COLO668 (cell line): ENCODE results near the gene UNKL.
"Not testable (repeated sequence)": the region's sequence is repeated elsewhere in the genome, so short reads cannot be mapped to it uniquely, and the experiment has no call there.

Experiments
- DNase-seq: peaks from one replicate; lab custom pipeline; 2025; ENCODE audit not compliant: unreplicated experiment; lab: John Stamatoyannopoulos, UW

The UNKL gene

DNA sequence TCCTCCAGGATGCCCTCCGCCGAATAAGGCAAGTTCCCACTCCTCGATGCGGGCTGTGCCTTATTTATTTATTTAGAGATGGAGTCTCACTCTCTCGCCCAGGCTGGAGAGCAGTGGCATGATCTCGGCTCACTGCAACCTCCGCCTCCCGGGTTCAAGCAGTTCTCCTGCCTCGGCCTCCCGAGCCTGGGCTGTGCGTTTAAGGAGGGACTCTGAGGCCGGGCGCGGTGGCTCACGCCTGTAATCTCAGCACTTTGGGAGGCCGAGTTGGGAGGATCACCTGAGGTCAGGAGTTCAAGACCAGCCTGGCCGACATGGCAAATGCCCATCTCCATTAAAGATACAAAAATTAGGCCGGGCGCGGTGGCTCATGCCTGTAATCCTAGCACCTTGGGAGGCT, 86.4 kb downstream of the UNKL start:
- DNase-seq: not testable (repeated sequence)

DNA sequence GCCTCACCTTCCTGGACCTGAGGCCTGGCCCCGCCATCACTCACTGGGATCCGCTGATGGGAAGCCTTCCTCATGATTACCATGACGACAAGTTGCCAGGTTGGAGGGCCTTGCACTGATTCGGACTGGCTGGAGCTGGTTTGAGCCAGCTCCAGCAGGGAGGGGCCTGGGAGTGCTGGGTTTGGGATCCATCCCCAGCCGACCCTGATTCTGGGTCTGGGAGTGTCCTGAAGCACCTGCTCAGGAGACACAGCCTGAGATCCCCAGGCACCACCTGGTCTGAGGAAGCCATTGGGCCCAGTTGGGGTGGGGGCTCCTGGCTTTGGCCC, 86.9 kb downstream of the UNKL start:
- DNase-seq: peak; percentile 49

DNA sequence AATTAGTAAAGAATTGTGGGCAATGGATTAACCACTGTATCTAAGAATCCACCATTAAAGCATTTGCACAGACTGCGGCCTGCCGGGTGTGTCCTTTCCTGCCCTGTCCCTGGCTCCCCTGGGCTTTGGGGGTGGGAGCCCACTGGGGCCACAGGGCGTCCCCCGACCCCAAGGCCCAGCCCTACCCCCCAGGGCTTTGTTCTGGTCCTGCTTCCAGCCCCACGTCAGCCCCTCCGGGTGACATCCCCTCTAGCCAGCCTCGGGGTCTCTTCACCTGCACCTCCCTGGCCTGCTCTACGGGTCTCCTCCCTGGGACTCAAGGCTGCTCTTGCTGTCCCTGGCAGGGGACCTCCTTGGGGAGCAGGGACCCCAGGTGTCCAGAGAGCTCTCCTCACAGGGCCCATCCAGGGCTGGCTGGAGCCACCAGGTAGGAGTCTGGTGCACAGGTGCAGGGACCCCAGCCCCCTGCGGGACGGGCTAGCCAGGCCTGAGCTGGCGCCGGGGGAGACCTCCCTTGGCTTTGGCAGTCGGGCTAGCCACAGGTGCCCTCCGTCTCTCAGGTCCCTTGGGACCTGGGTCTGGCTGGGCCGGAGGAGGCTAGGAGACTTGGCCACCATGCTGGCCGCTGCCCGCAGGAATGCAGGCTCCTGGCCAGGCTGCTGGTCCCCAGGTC, 87.4 kb downstream of the UNKL start:
- no peak for DNase-seq

DNA sequence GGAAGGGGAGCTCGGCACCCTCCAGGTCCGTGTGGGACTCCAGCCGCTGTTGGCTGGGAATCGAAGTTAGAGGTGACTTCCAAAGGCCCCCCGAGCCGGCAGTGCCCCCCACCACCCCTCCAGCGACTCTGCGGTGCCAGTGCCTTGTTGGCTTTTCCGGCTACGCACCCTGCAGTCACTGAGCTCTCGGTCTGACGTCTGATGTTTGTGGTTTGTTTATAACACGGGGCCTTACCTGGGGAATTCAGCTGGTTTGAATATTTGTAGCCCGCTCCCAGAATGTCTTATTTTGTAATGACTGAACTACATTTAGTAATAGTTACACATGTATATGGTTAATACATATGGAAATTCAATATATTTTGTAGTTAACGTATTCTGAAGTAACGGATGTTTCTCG, 88.1 kb downstream of the UNKL start:
- DNase-seq: no peak

DNA sequence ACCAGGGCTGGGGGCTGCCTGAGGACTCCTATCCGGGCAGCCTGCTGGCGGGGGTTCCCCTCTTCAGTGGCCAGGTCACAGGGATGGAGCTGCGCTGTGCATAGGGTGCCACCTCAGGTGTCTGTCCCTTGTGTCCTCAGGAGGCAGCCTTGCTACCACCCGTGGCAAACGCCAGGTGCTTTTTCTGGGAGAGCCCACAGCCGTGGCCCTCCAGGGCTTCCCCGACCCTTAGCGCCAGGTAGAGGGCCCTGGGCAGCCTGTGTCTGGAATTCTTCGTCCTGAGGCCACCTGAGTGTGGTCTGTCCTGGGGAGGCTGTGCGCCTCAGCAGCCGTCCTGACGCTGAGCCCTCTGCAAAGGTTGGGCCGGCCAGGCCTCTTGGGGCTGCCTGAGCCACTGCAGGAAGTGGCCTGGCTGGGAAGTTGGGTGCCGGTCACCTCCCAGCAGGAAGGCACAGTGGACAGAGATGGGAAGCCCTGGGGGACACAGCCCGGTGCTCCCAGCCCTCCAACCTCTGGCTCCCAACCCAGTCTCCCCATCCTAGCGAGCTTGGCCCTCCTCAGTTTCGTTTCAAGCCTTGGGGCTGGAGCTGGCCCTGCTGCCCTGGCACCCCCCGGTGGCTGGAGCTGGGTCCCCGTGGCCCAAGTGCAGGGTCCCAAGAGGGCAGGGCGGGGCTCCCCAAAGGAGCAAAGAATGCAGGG, 88.7 kb downstream of the UNKL start:
- no peak for DNase-seq

DNA sequence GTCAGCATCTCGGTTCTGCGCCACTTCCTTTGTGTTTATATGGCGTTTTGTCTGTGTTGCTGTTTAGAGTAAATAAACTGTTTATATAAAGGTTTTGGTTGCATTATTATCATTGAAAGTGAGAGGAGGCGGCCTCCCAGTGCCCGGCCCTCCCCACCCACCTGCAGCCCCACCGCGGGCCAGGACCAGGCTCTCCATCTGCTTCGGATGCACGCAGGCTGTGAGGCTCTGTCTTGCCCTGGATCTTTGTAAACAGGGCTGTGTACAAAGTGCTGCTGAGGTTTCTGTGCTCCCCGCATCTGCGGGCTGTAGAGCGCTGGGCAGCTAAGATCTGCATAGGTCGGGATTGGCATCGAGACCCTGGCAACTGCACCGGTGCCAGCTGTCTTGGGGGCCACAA, 89.2 kb downstream of the UNKL start:
- no peak for DNase-seq

DNA sequence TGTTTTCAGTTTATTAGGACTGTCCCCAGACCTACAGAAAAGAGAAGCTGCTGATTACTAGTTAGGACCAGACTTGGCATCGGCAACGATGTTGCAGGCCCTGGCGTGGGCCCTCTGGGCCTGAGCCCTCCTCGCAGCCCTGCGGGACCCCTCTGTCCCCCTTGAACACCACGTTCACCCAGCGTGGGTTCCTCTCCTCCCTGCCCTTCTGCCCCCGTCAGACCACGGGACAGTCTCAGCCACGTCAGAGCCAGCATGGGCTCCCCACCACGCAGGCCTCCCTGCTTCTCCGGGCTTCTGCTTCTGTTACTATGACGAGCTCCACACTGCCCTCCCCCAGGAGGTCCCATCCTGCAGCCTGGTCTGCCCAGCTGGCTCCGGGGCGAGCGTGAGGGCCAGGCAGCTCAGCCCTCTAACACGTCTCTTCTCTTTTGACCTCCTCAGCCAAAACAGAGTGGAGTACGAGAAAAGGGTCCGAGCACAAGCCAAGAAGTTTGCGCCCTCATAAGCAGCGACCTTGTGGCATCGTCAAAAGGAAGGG, 90.1 kb downstream of the UNKL start:
- DNase-seq: no peak

DNA sequence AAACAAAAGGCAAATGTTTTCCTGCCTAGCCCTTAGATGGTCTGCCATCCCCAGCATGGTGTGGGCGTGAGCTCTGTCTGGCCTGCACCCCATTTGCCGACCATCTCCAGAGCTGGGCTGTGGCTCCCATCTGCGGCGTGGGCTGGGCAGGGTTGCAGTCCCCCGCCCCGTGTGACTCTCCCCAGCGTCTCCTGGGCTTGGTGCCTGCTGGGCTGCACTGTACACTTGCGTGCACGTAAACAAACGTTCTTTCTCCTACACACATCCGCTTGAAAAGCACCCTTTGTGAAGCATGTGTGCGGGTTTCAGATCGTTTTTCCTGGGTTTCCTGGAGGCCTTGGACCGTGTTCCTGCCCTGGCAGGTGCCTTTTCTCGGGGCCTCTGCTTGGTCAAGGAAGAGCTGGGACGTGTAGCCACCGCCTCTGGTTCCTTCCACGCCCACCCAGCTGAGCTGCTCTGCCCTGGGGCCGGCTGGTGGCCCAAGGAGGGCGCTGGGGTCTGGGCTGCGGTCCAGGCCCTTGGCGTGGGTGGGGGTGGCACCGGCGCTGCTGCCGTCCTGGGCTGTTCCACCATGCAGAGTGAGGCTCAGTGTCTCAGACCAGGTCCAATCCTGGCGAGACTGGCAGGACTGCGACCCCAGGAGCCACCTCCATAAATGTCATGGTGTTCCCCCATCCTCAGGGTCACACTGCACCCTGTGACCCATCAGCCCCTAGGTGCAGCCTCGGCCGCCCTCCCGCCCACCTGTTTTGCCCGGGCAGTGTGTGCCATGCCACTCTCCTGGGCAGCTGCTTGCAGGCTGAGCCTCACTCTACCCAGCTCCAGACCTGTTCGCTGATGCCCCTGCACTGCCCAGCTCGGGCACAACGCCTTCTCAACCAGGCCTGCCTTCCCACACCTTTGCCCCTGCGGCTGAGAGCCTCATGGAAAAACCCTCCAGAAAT, 90.9 kb downstream of the UNKL start:
- no peak for DNase-seq

DNA sequence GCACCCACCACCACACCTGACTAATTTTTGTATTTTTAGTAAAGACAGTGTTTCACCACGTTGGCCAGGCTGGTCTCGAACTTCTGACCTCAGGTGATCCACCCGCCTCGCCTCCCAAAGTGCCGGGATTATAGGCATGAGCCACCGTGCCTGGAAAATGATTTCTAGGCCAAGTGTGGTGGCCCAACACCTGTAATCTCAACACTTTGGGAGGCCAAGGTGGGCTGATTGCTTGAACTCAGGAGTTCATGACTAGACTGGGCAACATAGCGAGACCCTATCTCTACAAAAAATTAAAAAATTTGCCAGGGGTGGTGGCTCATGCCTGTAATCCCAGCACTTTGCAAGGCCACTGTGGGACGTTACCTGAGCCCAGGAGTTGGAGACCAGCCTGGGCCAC, 92.1 kb downstream of the UNKL start:
- no peak for DNase-seq

DNA sequence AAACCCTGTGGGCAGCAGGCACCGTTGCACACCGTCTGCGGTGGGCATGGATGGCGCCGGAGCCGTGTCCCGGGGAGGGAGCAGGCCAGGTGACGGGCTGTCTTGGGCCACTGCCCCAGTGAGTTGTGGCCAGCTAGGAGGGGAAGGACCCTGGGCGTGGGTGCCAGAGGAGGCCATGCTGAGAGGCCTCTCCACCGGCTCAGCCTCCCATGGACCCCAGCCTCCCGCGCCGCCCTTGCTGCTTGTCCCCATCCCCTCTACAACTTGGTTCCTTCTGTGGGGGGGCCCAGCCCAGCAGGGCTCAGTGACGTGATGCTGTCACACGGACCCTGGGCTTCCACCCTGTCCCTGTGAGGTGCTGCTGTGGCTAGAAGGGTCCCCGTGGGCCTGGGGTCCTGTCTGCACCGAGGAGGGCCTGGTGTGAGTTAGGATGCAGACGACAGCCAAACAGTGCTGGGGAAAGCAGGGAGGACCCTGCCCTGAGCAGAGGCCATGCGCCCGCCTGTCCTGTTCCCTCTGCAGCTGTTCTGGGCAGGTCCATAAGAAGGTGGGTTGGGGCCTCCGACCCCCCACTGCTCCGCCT, 93.8 kb downstream of the UNKL start:
- DNase-seq: no peak

DNA sequence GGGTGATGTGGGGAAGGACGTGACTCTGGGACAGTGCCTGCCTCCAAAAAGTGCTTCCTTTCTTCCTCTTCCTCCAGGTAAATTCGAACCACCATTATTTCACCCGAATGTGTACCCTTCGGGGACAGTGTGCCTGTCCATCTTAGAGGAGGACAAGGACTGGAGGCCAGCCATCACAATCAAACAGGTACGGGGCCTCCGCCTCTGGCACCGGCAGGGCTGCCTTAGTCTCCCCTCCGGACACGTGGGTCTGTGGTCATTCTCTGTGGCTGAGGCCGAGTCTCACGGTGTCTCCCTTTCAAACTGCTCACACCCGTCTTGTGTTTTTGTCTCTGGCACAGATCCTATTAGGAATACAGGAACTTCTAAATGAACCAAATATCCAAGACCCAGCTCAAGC, 94.4 kb downstream of the UNKL start:
- no peak for DNase-seq

DNA sequence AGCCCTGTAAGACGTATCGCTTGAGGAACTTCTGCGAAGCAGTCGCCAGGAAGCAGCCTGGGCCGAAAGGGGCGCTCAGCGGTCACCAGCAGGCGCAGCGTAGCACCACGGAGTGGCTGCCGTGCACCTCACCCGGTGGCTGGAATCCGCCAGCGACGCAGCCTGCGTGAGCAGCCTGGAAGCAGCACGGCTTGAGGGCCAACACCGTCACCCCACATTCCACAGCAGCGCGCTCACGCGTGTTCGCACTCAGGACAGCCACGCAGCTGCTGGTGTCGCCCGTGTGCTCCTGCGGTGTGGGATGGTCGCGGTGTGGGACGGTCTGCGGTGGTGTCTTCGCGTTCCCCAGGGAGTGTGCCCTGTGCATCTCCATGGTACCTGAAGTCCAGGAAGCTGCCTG, 95.5 kb downstream of the UNKL start:
- no peak for DNase-seq

DNA sequence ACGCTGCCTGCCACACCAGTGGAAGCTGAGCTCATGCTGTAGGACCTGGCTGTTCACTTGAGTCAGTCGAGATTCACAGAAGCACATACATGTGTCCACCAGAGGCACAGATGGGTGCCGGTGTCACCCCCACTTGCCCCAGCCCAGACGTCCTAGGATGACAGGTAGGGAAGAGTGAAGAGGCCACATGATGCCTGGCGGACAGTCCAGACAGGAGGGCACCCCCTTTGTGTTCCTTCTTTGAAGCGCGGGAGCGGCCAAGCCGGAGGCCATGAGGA, 96.3 kb downstream of the UNKL start:
- DNase-seq: no peak

DNA sequence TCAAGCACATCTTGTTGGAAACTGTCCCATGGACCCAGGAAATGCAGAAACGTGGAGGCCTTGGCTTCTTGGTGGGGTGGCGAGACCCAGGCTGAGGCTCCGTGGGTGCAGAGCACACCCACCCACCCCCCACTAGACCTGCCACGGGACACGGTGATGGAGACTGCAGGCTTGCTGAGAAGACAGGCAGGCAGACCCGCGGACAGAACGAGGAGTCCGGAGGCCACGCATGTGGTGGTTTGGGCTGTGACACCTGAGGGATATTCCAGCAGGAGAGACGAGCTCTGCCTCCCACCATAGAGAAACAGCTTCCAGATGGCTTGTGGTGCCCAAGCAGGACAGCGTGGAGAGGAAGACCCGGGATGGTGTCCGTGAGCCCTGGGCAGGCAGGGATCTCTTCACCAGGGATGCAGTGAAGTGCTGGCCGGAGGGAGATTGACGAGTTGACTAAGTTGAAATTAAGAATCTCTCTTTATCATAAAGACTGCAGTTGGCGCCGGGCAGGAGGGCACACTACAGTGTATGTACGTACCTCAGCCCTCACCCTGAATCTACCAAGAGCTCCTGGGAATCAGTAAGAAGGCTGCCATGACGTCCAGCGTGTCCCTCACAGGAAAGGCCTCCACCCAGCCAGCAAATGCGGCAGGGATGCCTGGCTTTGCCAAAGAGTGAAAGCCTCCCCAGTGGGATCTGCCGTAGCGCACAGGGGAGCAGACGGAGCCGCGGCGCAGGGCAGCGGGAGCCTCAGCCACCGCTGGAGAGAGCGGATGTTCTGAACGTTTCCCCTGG, 96.8 kb downstream of the UNKL start:
- DNase-seq: no peak

DNA sequence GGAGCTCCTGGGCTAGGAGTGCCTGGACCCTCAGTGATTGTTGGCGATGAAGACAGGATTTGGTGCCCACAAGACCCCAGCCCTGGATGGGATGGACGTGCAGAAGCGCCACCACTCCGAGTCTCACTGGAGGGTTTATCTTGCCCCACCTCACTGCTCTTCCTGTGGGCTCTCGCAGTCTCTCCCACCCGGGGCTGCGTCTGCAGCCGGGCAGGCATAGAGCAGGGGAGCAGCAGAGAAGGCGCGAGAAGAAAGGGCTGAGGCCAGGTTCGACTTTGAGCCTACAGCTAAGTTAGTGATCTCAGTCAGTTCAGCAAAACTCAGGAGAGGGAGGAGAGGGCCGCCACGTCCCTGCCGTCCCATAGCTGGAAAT, 98.5 kb downstream of the UNKL start:
- no peak for DNase-seq

DNA sequence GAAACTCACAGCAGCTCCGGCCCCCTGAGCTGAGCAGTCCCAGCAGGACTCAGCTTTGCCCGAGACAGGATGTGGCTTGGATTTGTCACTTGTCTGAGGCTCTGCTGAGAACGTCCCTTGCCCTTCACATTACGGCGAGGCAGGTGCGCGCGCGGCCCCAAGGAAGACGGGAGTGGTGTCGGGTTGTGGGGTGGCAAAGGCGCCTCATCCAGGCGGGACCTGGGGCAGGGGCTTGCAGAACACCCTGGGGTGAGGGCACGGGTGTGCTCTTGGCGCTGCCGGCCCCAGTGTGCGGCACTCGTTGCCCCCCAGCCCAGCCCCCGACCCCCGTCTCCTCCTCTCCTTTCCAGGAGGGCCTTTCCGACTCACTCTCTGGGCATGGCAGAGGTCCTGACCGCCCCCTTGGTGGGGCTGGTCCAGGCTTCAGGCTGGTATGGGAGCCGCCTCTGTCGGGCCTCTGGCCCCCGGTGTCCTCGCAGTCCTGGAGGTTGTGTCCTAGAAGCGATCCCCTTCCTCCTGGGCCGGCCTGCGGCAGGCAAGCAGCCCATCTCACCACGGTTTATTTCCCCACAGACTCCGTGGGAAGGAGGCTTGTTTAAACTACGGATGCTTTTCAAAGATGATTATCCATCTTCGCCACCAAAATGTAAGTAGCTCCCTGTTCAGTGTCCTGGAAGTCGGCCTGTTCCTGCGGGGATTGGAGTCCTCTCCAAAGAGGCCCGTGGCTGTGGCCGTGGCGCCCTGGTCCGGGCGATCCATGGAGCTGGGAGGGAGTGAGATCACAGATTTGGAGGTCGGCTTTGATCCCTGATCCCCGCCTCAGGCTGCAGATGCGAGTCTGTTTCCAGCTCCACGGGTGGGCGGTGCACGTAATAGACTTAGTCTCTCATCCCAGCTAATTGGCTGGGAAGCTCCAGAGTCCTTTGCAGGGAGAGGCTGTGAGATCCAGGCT, 99.1 kb downstream of the UNKL start:
- DNase-seq: no peak

DNA sequence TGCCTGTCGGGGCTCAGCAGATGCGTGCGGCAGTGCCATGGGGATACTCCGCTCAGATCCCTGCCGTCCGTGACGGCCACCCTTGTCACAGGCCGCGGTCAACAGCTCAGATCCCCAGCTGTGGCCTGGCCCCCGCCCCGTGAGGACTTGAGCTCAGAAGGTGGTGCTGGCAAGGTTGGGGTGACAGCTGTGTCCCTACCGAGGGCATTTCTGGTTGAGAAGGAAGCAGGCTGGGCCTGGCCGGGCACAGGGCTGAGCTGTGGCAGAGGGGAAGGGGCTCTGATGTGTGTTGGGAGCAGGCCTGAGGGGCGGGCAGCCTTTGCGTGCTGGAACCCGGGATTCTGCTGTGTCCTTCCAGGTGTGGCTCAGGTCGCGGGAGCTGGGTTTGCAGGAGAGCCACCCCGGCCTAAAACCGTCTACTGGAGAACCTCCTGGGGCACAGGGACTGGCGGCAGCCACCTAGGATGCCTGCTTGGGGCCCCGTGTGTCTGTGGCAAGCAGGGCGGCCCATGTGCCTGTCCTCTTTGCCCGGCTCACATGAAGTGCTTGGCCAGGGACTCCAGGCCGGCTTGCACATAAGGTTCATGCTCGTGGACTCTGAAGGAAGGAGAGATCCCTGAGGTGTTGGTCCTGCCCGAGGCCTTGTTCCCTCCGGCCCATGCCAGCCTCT, 100.0 kb downstream of the UNKL start:
- DNase-seq: no peak

DNA sequence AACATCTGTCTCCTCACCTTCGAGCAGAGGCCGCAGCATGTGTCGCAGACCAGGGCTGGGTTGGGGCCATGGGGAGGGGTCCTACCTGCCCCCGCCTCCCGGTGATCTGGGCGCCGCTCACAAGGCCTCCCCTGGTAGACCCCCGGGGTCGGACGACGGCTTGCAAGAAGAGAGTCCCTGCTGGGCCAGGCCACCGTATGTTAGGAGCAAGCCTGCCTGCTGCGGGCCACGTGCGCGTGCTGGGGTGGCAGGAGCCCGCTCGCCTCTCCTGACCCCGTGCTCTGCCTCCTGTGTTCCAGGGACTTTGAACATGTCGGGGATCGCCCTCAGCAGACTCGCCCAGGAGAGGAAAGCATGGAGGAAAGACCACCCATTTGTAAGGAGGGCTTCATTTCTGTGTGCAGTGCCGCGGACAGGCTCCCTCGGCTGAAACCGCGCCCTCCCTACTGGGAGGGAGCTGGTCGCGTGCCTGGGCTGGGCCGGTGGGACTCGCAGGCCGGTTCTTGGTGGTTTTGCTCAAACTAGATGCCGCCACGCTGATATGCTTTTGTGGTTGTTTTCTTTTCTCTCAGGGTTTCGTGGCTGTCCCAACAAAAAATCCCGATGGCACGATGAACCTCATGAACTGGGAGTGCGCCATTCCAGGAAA, 100.7 kb downstream of the UNKL start:
- DNase-seq: no peak
